ENCODE results near the gene KLF15.

KLF15 gene

GRCh38 chr3:126389112-126389793 lies 32.0 kb upstream of the KLF15 start:
- DNase-seq, result peak; percentile 30

DNA sequence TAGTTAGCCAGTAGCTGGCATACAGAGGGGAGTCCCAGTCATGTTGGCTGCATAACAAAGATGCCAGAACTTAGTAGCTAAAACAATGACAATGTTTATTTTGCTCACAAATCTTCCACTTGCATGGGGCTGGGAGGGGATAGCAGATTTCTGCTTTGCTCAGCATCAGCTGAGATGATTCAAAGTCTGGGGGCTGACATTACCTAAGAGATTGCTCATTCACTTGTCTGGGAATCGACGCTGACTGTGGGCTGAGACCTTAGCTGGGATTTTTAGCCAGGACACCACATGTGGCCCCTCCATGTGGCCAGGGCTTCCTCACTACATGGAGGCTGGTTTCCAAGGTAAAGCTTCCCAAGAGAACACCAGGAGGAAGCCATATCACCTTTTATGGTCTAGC lies 24.8 kb upstream of the KLF15 start:
- DNase-seq, result no peak

GRCh38 chr3:126380011-126380768 lies 23.0 kb upstream of the KLF15 start:
- DNase-seq, result no peak

DNA sequence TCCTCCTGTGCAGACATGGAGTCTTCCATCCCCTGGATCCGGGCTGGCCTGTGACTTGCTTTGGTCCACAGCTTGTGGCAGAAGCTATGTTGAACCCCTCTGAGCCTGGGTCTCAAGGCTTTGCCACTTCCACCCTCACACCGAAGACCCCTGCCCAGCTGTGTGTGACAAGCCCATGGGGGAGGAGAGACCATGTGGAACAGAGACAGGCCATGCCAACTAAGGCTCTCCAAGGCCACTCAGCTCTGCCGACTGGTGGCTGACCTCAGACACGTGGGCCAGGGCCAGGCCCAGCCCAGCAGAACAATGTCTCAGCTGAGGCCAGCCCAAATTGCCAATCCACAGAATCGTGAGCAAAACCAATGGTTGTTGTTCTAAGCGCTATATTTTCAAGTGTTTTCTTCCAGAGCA lies 21.1 kb upstream of the KLF15 start:
- no peak for DNase-seq

DNA sequence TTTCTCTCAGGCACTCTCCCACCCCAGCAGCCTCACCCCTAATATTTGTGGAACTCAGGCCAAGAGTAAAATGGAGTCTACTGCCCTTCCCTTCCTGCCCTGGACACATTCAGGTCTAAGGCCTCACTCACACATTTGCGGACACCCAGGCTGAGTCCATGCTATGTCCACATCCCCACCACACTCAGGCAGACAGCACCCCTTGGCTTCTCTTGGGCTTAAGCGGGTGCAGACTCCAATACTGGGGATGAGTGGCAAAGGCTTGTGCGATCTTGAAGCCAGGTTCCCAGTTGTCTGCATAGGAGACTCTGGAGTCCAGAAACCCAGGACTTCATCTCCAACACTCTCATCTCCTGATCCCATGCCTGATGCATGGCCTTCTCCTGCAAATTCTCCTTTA lies 20.0 kb upstream of the KLF15 start:
- DNase-seq, result no peak

GRCh38 chr3:126376444-126376843 lies 19.2 kb upstream of the KLF15 start:
- no peak for DNase-seq

GRCh38 chr3:126375835-126376331 lies 18.7 kb upstream of the KLF15 start:
- no peak for DNase-seq

DNA sequence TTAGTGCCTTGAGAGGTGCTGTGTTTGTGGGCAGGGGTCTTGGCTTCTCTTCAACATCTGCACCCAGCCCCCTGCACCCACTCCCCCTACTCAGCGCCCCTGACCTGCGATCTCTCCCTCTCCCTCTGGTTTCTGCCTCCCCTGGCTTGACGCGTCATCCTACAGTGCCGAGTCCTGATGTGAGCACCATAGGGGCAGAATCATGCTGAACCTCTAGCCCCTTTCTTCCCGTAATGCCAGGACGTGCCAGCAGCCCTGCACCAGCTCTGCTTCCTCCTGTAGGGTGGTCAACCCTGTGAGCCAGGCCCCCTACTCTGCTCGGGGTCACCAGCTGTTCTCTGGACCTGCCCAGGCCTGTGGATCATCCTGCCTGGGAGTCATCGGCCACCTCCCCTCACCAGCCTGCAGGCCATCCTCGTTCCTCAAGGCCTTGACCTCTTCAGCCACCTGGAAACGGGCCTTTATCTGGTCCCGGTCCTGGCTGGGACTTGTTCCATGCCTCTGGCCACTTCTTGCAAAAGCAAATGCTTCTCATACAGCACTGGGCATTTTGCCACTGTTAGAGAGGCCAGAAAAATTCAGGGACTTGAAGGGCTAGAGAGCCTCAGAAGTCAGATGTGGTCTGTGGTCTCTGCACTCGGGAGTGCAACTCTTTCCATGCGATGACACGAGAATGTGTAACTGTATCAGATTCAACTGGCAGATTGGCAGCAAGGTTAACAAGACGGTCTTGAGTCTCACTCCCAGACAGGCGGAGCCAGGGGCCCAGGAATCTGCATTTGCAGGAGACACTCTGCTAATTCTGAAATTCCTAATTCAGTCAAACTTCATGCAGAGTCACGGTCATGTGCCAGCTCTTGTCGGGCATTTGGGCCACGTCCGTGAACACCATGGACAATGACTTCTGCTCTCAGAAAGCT lies 16.7 kb upstream of the KLF15 start:
- no peak for DNase-seq

GRCh38 chr3:126373146-126373613 lies 16.0 kb upstream of the KLF15 start:
- DNase-seq, result no peak

GRCh38 chr3:126372413-126373145 lies 15.4 kb upstream of the KLF15 start:
- DNase-seq, result no peak

GRCh38 chr3:126371096-126371705 lies 14.0 kb upstream of the KLF15 start:
- no peak for DNase-seq

DNA sequence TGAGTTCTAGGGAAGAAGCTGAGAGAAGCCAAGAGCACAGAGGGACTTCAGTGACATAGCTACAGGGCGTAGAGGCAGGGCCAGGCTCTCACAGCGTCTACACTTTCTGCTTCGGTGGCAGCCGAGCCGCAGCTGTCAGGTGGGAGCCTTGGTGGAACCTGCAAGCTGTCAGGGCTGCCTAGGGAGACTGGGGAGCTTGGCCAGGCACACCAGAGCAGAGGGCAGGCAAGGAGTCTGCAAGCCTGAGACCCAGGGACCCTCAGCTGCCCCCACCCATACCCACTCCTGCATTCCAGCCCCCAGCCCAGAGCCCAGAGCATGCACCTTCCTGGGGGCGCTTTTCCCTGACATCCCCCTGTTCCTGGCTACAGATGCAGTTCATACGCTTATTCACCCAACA lies 13.4 kb upstream of the KLF15 start:
- no peak for DNase-seq

DNA sequence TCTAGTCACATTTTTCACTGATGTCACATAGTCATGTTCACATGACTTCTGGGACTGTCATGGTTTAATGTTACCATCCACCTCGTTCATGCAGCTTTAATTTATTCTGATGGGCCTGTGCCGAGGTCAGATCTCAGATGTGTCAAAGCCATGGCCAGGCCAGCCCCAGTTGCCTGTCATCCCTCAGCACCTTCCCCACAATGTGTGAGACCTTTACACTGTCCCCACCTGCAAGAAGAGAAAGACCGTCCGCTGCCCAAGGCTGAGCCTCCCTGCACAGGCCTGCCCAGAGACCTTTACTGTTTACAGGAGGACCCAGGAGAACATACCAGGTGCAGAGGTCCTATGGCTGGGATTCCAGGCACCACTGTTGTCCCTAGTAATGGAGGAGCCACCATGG lies 12.8 kb upstream of the KLF15 start:
- DNase-seq, result no peak

- no peak for DNase-seq
These were observed 12.3 kb upstream of the KLF15 start for GRCh38 chr3:126369490-126369889.

- DNase-seq, result no peak
These were observed 10.2 kb upstream of the KLF15 start for GRCh38 chr3:126367316-126367805.

GRCh38 chr3:126365351-126366277 lies 8.4 kb upstream of the KLF15 start:
- no peak for DNase-seq

- DNase-seq, result no peak
These were observed 7.6 kb upstream of the KLF15 start for GRCh38 chr3:126364731-126365301.

DNA sequence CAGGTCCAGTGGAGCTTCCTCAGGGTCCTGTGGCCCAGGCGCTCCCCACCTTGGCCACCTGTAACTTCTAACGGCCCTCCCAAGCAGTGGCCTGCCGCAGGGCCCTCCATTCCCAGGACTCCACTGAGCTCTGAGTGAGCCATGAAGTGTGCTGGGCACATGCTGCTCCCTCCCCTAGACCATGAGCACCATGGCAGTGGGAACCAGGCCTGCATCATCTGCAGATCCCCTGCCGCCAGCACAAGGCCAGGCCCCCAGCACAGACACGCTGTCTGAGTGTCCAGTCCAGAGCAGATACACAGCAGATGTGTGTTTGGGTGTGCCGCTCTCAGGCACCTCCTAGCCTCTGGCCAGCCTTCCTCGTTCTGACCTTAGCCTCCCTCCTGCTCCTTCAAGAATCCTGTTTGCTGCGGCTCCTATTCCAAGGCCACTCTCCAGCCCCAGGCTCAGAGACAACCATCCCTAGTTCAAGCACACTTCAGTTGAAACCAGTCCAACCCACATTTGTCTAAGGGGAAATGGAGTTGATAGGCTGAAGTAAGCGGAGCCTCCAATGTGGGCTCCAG lies 7.0 kb upstream of the KLF15 start:
- DNase-seq, result no peak

DNA sequence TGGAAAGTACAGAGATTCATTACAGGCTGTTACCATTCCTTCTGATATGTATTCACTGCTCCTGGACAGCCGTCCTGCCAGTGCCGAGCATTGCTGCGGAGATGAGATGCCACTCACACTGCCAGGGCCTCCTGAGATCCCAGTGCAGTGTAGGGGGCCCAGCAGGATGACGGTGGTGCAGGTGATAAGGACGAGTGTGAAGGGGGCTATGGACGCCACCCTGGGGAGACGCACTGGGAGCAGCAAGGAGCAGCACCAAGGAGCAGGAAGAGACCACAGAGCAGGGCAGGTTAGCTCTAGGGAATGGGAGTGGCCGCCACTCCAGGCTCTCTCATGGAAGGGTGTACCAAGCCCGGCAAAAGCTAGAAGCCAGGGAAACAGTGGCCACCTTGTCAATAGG lies 4.0 kb upstream of the KLF15 start:
- no peak for DNase-seq

GRCh38 chr3:126360714-126361060 lies 3.5 kb upstream of the KLF15 start:
- DNase-seq, result no peak

Data from CD4-positive, alpha-beta T cell treated with Interleukin-6 for 4 hours (primary cell).